Mammary epithelial cell (primary cell): ENCODE measurements around the gene RPS6KA5.

Experiments
- EZH2 ChIP-seq: IDR thresholded peaks from 2 replicates; pipeline ENCODE4 v1.6.1; 2012; ENCODE audit warnings: low read length, inconsistent platforms, borderline replicate concordance
- TF ChIP-seq, protein P1 (sequence below), 2 donors: IDR thresholded peaks in 1 of 2; conservative IDR thresholded peaks in 1 of 2; 2 replicates each; pipeline ENCODE4 v1.5.1; 2011 to 2012; ENCODE audit warnings: inconsistent platforms in 2 of 2, low read length in 2 of 2, mild to moderate bottlenecking in 2 of 2, control low read depth in 1 of 2, low read depth in 1 of 2; ENCODE audit not compliant: insufficient read depth in 1 of 2; ENCODE audit errors: extremely low read depth in 1 of 2

DNA sequence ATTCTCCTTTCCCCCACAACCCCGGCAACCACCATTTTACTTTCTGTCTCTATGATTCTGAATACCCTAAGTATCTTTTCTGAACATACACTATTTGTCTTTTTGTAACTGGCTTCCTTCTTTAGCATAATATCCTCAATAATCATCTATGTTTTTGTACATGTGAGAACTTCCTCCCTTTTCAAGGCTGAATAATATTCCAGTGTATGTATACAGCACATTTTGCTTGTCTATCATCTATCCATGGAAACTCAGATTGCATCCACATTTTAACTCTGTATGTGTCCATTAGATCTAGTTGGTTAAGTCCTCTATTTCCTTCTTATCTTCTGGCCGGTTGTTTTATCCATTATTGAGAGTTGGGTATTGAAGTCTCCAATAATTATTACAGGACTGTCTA lies 180.2 kb downstream of the RPS6KA5 start:
- TF ChIP-seq, protein P1, sequence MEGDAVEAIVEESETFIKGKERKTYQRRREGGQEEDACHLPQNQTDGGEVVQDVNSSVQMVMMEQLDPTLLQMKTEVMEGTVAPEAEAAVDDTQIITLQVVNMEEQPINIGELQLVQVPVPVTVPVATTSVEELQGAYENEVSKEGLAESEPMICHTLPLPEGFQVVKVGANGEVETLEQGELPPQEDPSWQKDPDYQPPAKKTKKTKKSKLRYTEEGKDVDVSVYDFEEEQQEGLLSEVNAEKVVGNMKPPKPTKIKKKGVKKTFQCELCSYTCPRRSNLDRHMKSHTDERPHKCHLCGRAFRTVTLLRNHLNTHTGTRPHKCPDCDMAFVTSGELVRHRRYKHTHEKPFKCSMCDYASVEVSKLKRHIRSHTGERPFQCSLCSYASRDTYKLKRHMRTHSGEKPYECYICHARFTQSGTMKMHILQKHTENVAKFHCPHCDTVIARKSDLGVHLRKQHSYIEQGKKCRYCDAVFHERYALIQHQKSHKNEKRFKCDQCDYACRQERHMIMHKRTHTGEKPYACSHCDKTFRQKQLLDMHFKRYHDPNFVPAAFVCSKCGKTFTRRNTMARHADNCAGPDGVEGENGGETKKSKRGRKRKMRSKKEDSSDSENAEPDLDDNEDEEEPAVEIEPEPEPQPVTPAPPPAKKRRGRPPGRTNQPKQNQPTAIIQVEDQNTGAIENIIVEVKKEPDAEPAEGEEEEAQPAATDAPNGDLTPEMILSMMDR (conservative IDR thresholded peaks at IDR 0.05 in 1 of 2, IDR thresholded peaks at IDR 0.05 in 1 of 2; ENCODE audit: extremely low read depth in 1 of 2, insufficient read depth in 1 of 2, low read depth in 1 of 2, low read length in 2 of 2), result no peak
- TF ChIP-seq EZH2, result no peak
